Ramos (cell line): ENCODE measurements around the gene NPDC1.

ENCODE experiments used
- in situ Hi-C: fragments of 300-500 bp; cut with MboI; formaldehyde crosslinking; loops from one replicate; pipeline ENCODE4 v1.14.3; 2022; ENCODE audit warnings: low sequenced_read_pairs; ENCODE audit not compliant: unreplicated experiment

NPDC1 gene

DNA sequence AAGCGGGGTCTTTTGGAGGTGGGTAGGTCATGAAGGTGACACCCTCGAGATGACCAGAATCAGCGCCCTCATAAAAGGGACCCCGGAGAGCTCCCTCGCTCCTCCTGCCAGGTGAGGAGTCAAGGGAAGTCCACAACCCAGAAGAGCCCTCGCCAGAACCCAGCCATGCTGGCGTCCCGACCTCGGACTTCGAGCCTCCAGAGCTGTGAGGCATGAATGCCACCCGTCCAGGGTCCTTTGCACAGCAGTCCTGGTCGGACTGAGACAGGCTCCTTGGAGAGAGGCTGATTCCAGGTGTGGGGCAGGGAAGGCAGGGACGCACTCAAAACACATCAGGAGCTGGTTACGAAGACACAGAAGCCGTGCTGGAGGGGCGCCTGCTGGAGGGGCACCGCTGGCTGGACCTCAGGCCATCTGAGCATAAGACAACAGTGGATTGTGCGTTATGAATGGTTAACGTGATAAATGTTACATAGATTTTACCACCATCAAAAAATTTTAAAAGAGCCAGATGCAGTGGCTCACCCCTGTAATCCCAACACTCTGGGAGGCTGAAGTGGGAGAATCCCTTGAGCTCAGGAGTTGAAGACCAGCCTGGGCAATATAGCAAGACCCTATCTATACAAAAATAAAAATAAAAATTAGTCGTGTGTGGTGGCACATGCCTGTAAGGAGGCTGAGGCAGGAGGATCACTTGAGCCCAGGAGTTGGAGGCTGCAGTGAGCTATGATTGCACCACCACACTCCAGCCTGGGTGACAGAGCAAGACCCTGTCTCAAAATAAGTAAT, 43.9 kb downstream of the NPDC1 start:
- in situ Hi-C loops: no loop called here

GRCh38 chr9:137000177-137000930, 45.6 kb downstream of the NPDC1 start:
- in situ Hi-C loops: no loop called here

DNA sequence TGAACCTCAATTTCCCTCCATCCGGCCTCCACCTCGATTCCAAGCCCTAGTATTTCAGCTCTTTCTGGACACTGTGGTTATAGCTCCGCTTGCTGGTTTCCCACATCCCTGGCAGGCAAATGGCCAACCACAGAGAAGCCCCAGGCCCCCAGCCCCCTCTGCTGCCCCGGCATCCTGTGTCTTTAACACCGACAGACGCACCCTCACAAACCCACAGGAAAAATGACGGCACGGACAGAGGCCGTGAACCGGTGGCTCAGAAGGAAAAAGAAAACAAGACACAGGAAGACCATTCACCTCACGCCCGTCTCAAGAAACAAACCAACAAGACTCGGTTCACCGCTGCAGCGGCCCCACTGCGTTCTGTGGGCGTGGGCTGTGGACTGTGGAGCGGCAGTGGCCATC, 48.1 kb downstream of the NPDC1 start:
- in situ Hi-C loops: no loop called here

GRCh38 chr9:136997371-136997770, 48.6 kb downstream of the NPDC1 start:
- in situ Hi-C loops: no loop called here

DNA sequence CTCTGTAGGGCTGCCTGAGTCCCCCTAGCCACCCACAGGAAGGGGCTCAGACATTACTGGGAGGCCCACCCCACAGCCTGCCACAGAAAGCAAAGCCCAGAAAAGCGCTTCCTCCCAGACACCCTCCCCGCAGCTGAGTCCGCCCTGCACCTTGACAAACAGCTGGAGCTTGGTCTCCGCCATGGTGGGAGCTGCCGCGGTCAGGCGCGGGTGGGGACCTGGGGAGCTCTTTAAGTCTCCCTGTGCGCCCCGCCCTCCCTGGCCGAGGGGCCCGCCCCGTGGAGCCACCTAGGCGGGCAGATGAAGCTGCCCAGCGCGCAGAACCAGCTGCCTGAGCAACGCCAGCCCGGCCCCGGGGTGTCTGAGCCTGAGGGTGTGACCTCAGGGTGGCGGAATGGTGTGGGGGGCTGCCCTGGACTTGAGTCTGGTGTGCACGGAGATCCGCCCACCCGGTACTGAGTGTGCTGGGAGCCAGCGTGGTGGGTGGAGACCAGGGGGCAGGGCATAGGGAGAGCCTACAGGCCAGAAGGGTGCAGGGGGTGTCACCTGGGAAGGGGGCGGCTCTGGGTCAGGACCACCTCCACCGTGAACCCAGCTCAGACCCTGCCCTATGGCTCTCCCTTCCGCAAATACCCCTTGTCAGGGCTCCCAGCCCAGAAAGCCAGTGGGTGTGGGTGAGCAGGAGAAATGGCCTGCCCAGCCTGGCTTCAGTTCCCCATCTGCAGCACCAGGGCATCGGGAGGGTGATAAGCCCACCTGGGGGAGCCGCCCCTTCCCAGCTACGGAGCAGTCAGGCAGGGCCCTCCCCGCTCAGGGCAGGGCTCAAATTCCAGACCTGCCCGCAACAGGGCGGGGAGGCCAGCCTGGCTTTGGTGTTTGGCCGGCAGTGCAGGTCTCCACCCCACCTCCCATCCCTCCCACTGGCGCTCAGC, 49.4 kb downstream of the NPDC1 start, which contains the start of gene CLIC3:
Gene CLIC3, minus strand, starts transcription at position 208 of the 932 bp plus-strand sequence. Its CDS starts 25 bp downstream, at position 183.
- in situ Hi-C loops: no loop called here

- in situ Hi-C loops: no loop called here
Measured at GRCh38 chr9:136995772-136996311, 50.1 kb downstream of the NPDC1 start.

DNA sequence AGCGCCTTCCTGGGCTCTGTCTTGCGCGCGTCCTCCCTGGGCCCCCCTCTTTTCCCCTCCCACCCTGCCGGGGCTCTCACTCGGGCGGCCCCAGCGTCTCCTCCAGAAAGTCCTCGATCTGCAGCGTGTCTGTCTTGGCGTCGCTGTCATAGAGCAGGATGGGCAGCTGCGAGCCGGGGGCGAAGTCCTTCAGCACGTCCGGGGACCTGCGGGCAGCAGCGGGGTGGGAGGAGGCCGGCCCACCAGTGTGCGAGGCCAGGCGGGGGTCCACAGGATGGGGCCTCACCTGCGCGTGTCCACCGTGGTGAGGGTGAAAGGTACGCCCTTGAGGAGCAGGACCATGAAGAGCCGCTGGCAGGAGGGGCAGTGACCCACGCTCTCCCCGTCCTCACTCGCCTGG, 50.6 kb downstream of the NPDC1 start:
- in situ Hi-C loops: no loop called here

GRCh38 chr9:136994888-136995230, 51.1 kb downstream of the NPDC1 start:
- in situ Hi-C loops: no loop called here

DNA sequence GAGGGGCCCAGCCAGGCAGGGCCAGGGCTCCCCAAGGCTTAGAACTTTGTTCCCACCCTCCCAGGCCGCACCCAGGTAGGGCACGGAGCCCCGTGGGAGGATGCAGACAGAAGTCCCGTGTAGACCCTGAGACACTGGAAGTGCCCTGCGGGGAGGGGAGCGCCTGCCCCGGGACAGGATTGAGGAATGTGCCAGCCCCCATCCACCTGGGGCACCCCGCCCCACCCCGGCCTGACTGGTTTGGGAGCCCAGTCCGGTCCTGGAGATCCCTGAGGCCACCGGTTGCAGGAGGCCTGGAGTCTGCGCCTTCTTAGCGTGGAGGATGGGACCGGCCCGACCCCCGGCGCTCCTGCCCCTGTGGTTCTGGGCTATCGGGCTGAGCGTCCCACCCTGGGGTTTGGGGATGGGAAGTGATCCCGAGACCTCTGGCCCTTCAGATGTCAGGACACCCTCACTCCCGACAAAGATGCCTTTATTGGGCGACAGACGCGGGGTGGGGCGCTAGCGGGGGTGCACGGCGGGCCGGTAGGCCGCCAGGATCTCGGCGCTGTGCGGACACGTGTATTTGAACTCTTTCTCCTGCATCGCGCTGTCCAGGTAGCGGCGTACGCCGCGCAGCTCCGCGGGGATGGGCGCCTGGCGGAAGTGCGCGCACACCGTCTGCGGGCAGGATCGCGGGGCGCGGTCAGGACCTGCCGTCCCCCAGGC, 51.6 kb downstream of the NPDC1 start:
- in situ Hi-C loops: no loop called here

DNA sequence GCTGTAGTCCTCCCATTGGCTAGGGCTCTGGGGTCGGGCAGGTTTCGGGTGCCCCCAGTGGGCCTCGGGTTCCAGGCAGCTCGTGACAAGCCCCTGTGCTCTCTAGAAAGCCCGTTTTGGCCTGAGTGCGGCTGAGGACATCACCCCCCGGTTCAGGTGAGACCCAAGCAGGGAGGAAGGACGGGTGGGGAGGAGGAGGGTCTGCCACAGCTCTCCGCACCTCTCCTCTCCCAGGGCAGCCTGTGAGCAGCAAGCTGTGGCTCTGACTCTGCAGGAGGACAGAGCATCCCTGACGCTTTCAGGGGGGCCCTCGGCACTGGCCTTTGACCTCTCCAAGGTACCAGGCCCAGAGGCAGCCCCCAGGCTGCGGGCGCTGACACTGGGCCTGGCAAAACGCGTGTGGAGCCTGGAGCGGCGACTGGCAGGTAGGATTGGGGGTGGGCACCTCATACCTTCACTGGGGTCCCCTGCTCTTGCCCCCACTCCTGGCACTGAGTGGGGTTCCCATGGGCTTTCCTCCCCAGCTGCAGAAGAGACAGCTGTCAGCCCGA, 53.1 kb downstream of the NPDC1 start:
- in situ Hi-C loops: no loop called here

GRCh38 chr9:136991993-136992818, 53.8 kb downstream of the NPDC1 start, which contains the start of gene PAXX:
PAXX (plus strand) TSS chr9:136992422; CDS start chr9:136992444, 22 bp downstream.
- in situ Hi-C loops: no loop called here

GRCh38 chr9:136990242-136990911, 55.6 kb downstream of the NPDC1 start:
- in situ Hi-C loops: no loop called here
